ENCODE data around the gene RPTOR. TPM values are rescaled to one million over a fixed set of nuclear protein-coding genes. Genes with fewer than 3 reads are reported as not detected.

RPTOR gene
- total RNA-seq, 1 donor from 2014 or later = 53.7 TPM

- Mint-ChIP-seq H3K4me3 (no peak overlapping the region), H3K36me3 (peaks cover 5% of the 10 kb centered on the region), H3K9me3 (no peaks in the 10 kb centered on the region), H3K27me3 (ENCODE audit: low read depth) (no peaks in the 10 kb centered on the region), H3K4me1 (peaks cover 28% of the 10 kb centered on the region), H3K27ac (no peak overlapping the region)
- TF ChIP-seq CTCF (IDR thresholded peaks at IDR 0.05; ENCODE audit: unreplicated experiment) = no peak
- no peak for DNase-seq (ENCODE audit: low spot score in 2 of 2, unreplicated experiment in 2 of 2)
Observed at GRCh38 chr17:80582165-80582564, 37.5 kb downstream of the RPTOR start.

- Mint-ChIP-seq H3K27me3 (ENCODE audit: low read depth) (no peaks in the 10 kb centered on the region), H3K36me3 (peaks cover 5% of the 10 kb centered on the region), H3K27ac (peak overlapping the region; percentile 64), H3K4me1 (peaks cover 14% of the 10 kb centered on the region), H3K9me3 (no peaks in the 10 kb centered on the region), H3K4me3 (no peak overlapping the region)
- no peak for DNase-seq (ENCODE audit: low spot score in 2 of 2, unreplicated experiment in 2 of 2)
- TF ChIP-seq CTCF (IDR thresholded peaks at IDR 0.05; ENCODE audit: unreplicated experiment) = no peak
Observed at GRCh38 chr17:80584176-80584905, 39.7 kb downstream of the RPTOR start.

- no peak overlapping the region for H3K27ac Mint-ChIP-seq
- peaks cover 5% of the 10 kb centered on the region for H3K36me3 Mint-ChIP-seq
- H3K9me3 Mint-ChIP-seq = no peaks in the 10 kb centered on the region
- no peaks in the 10 kb centered on the region for H3K27me3 Mint-ChIP-seq (ENCODE audit: low read depth)
- TF ChIP-seq CTCF (IDR thresholded peaks at IDR 0.05; ENCODE audit: unreplicated experiment) = no peak
- no peak for DNase-seq (ENCODE audit: low spot score in 2 of 2, unreplicated experiment in 2 of 2)
- H3K4me1 Mint-ChIP-seq = peaks cover 14% of the 10 kb centered on the region
- no peak overlapping the region for H3K4me3 Mint-ChIP-seq
Observed at GRCh38 chr17:80585890-80586845, 41.5 kb downstream of the RPTOR start.

GRCh38 chr17:80586846-80587228, 42.2 kb downstream of the RPTOR start:
- no peaks in the 10 kb centered on the region for H3K27me3 Mint-ChIP-seq (ENCODE audit: low read depth)
- H3K4me1 Mint-ChIP-seq = peaks cover 14% of the 10 kb centered on the region
- no peaks in the 10 kb centered on the region for H3K9me3 Mint-ChIP-seq
- DNase-seq (ENCODE audit: low spot score in 2 of 2, unreplicated experiment in 2 of 2) = no peak
- no peak overlapping the region for H3K27ac Mint-ChIP-seq
- H3K4me3 Mint-ChIP-seq = no peak overlapping the region
- TF ChIP-seq CTCF (IDR thresholded peaks at IDR 0.05; ENCODE audit: unreplicated experiment) = no peak
- peaks cover 3% of the 10 kb centered on the region for H3K36me3 Mint-ChIP-seq

GRCh38 chr17:80588702-80589383, 44.2 kb downstream of the RPTOR start:
- no peak for TF ChIP-seq CTCF (IDR thresholded peaks at IDR 0.05; ENCODE audit: unreplicated experiment)
- peaks cover 10% of the 10 kb centered on the region for H3K4me1 Mint-ChIP-seq
- H3K36me3 Mint-ChIP-seq = no peaks in the 10 kb centered on the region
- no peak overlapping the region for H3K27ac Mint-ChIP-seq
- no peaks in the 10 kb centered on the region for H3K27me3 Mint-ChIP-seq (ENCODE audit: low read depth)
- no peak overlapping the region for H3K4me3 Mint-ChIP-seq
- H3K9me3 Mint-ChIP-seq = no peaks in the 10 kb centered on the region
- no peak for DNase-seq (ENCODE audit: low spot score in 2 of 2, unreplicated experiment in 2 of 2)

Data from mesothelial cell of epicardium (in vitro differentiated cells).